Heart left ventricle (tissue), 13 donors: ENCODE results near the gene NUDT2.

Experiments used
- CTCF ChIP-seq, 12 donors: fragments of 200-600 bp; sonication (generic) in 4 of 12; IDR thresholded peaks; one replicate each; pipeline versions ENCODE4 v1.5.0 to v1.8.0; 2018 to 2022; ENCODE audit warnings: antibody characterized with exemption in 12 of 12, mild to moderate bottlenecking in 5 of 12
- POLR2A ChIP-seq, 2 donors: fragments of 450-650 bp; IDR thresholded peaks; one replicate each; pipeline ENCODE4 v1.6.1; 2017; ENCODE audit warnings: antibody characterized with exemption in 2 of 2, mild to moderate bottlenecking in 2 of 2, moderate library complexity in 2 of 2
- donor health status: ischemic (EF 13 %, LVEDD 7.1; RV severe dilation, severe dysfunction).
- donor health status: DM: no; HTN: yes; CAD: no.
- donor health status: DM: no; HTN: no; CAD: no.
- donor health status: ischemic (EF 25% LVEDD 6.9; RV normal size, moderate dysfunction).
- donor health status: ischemic (EF 25% LVEDD 5.7; RV mildly dilated, moderate dysfunction).
- donor health status: ischemic (EF 35%, LVEDD 5.7; RV mildly dilated, moderate dysfunction).
- donor health status: nonischemic (EF 11% LVEDD 7.7; RV severe dilation, severe dysfunction).
- donor health status: DM: yes; HTN: yes; CAD: no.
- donor health status: PGD.
- donor health status: ischemic (EF 29% LVEDD 5.4; RV normal size, mild dysfunction).
- donor health status: nonischemic (EF 23%, LVEDD 6.1; RV moderate dilation, normal function).

- no peak for TF ChIP-seq CTCF (IDR thresholded peaks at IDR 0.05)
- TF ChIP-seq POLR2A (IDR thresholded peaks at IDR 0.05), result no peak
Observed at GRCh38 chr9:34362614-34363214, 33.3 kb downstream of the NUDT2 start.
